IPS-18a (cell line): ENCODE measurements around the gene ZDHHC11B.
"Not testable (repeated sequence)": the region's sequence is repeated elsewhere in the genome, so short reads cannot be mapped to it uniquely, and the experiment has no call there.

Experiments used
- H3K27ac ChIP-seq: one replicate; pipeline ENCODE4 v1.5.1; 2013; ENCODE audit warnings: low read length
- H3K27me3 ChIP-seq: one replicate; pipeline ENCODE4 v1.6.1; 2013; ENCODE audit warnings: mild to moderate bottlenecking, low read length; ENCODE audit not compliant: control insufficient read depth, insufficient read depth
- H3K36me3 ChIP-seq: one replicate; pipeline ENCODE4 v1.6.1; 2013; ENCODE audit warnings: low read depth, low read length; ENCODE audit not compliant: control insufficient read depth
- H3K4me1 ChIP-seq: one replicate; pipeline ENCODE4 v1.6.1; 2013; ENCODE audit warnings: low read depth, low read length; ENCODE audit not compliant: control insufficient read depth
- H3K4me3 ChIP-seq: one replicate; pipeline ENCODE4 v1.5.1; 2013; ENCODE audit warnings: low read length
- H3K9ac ChIP-seq: one replicate; pipeline ENCODE4 v1.6.1; 2013; ENCODE audit warnings: mild to moderate bottlenecking, low read length, moderate library complexity
- H3K9me3 ChIP-seq: one replicate; pipeline ENCODE4 v1.6.1; 2013; ENCODE audit warnings: low read depth, low read length; ENCODE audit not compliant: control insufficient read depth

The ZDHHC11B gene

DNA sequence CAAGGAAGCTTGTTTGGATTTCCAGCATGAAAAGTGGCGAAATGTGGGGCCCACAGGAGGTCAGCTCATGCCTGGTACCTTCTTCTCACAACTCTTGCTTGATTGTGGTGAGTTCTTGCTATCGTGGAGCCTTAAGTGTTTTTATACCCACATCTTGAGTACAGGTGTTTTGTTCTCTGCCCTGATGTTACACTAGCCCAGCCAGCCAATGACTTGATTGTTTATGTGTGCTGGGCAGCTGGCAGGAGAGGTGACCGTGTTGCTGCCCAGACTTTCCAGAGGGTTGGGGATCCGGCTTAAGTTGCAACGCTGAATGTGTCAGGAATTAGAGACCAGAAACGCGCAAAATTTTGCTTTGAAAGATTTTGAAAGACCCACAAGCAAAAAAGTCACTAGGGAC is 67.4 kb downstream of the ZDHHC11B start:
- Histone ChIP-seq H3K4me3 (no peak overlapping the region), H3K27ac (no peak overlapping the region), H3K4me1 (no peaks in the 10 kb centered on the region), H3K36me3 (no peaks in the 10 kb centered on the region), H3K9ac (no peak overlapping the region), H3K9me3 (no peaks in the 10 kb centered on the region), H3K27me3 (no peaks in the 10 kb centered on the region)

DNA sequence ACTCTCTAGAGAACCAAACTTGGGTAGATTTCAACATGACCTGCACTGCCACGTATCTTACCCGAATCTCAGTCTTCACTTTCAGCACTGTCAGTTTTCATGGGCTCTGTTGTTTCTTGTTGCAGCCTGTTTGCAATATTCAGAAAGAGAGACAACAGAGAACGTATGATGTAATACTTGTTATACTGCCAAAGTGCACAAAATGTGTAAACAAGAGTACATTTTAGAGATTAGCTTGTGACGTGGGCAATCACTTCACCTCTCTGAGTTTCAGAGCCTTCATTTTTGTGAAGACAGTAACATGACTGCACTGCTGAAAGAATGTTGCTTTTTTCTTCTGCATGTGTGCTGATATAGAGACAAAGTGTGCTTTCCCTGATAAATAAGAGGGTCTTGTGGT is 67.8 kb downstream of the ZDHHC11B start:
- not testable (repeated sequence) for H3K36me3 ChIP-seq, H3K4me1 ChIP-seq, H3K27me3 ChIP-seq, H3K9ac ChIP-seq, H3K27ac ChIP-seq, H3K4me3 ChIP-seq, H3K9me3 ChIP-seq

DNA sequence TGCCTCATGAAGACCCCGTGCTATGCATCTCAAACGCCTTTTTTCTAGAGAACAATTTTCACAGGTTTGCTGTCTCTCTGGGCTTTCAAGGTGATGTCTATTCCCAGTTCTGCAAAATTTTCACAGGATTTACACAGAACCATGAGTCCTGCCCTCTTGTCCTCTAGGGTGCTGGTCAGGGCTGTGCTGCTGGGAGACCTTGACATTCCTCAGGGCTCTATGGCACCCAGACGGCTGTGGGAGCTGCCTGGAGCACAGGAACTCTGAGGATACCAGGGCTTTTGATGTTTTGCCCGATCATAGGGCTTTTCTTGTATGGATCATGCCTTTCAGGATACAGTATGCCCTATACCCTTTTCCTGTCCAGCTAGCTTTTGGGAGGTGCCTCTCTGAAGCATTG is 68.9 kb downstream of the ZDHHC11B start:
- not testable (repeated sequence) for H3K36me3 ChIP-seq, H3K4me3 ChIP-seq, H3K4me1 ChIP-seq, H3K27me3 ChIP-seq, H3K9me3 ChIP-seq, H3K9ac ChIP-seq, H3K27ac ChIP-seq

DNA sequence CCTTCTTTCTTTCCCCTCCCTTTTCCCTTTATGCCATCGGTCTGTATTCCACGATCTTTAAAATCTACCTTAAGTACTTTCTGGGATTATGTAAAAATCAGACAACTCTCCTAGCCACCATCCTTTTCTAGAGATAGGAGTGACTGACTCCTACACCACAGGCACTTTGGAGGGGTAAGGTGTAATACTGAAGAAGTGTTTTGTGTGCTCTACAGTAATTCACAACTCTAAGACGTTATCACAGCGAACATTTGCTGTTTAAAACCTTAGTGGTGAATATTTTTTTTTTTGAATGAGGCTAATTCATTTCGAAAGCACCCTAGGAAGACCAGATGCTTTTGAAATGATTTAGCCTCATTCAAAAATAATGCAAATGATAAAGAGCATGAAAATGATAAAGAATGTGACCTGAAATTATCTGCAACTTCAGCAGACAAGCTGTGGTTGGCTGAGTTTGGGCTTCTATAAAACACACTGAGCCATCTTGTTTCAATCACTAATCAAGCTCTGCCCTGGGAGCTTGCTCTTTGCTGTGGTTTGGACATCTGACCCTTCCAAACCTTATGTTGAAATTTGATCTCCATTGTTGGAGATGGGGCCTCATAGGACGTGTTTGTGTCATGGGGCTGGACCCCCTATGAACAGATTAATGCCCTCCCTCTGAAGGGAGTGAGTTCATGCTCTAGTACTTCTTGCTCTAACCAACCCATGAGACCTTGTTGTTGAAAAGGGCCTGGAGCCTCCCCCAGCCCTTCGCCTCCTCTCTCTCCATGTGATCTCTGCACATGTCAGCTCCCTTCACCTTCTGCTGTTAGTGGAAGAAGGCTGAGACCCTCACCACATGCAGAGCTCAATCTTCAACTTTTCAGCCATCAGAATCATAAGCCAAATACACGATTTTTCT is 70.1 kb downstream of the ZDHHC11B start:
- H3K9ac ChIP-seq, H3K27me3 ChIP-seq, H3K36me3 ChIP-seq: not testable (repeated sequence)

DNA sequence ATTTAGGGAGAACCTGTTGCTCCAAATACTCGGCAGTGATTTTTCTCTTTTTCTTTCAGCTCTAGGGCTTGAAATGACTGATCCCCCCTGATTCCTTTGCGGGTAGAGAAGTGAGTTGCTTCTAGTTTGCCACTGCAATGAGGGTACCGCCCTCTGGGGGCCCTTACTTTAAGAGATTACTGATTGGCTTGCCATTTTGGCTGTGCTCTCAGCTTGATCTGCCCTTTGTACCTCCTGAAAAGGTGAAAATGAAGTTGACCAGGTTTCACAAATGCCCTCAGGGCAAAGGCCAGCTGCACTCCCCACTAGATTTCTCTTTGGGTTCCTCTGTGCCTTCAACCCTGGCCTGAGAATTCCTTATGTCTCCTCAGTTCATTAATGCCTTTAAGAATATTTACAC is 70.8 kb downstream of the ZDHHC11B start:
- H3K27me3 ChIP-seq, H3K9me3 ChIP-seq, H3K27ac ChIP-seq, H3K9ac ChIP-seq, H3K36me3 ChIP-seq, H3K4me3 ChIP-seq, H3K4me1 ChIP-seq: not testable (repeated sequence)

More for the DNA sequence above, 70.1 kb downstream of the ZDHHC11B start:
- not testable (repeated sequence) for H3K4me1 ChIP-seq, H3K27ac ChIP-seq, H3K9me3 ChIP-seq, H3K4me3 ChIP-seq

DNA sequence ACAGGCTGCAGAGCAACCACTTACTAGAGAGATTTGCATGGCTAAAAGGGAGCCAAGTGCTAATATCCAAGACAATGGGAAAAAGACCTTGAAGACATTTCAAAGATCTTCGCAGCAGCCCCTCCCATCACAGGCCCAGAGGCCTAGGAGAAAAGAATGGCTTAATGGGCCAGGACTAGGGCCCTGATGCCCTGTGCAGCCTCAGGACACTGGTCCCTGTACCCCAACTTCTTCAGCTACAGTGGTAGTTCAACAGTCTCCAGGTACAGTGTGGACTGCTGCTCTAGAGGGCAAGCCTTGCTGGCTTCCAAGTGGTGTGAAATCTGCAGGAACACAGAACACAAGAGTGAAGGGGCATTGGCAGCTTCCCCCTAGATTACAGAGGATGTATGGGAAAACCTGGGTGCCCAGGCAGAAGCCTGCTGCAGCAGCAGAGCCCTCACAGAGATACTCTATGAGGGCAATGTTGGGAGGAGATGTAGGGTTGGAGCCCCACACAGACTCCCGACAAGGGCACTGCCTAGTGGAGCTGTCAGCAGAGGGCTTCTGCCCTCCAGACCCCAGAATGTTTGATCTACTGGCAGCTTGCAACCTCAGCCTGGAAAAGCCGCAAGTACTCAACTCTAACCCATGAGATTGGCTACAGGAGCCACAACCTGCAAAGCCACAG is 75.5 kb downstream of the ZDHHC11B start:
- H3K36me3 ChIP-seq, H3K9me3 ChIP-seq, H3K27ac ChIP-seq, H3K27me3 ChIP-seq, H3K9ac ChIP-seq, H3K4me1 ChIP-seq, H3K4me3 ChIP-seq: not testable (repeated sequence)

DNA sequence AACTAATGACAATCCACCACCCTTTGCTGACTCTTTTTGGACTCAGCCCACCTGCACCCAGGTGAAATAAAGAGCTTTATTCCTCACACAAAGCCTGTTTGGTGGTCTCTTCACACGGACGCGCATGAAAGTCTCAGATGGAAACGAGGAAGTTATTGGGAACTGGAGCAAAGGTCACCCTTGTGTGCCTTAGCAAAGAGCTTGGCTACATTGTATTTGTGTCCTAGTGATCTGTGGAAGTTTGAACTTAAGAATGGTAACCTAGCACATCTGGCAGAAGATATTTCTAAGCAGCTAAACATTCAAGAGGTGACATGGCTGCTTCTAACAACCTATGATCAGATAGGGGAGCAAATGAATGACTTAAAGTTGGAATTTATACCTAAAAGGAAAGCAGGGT is 76.2 kb downstream of the ZDHHC11B start:
- not testable (repeated sequence) for H3K4me3 ChIP-seq, H3K9me3 ChIP-seq, H3K36me3 ChIP-seq, H3K27me3 ChIP-seq, H3K27ac ChIP-seq, H3K4me1 ChIP-seq, H3K9ac ChIP-seq

DNA sequence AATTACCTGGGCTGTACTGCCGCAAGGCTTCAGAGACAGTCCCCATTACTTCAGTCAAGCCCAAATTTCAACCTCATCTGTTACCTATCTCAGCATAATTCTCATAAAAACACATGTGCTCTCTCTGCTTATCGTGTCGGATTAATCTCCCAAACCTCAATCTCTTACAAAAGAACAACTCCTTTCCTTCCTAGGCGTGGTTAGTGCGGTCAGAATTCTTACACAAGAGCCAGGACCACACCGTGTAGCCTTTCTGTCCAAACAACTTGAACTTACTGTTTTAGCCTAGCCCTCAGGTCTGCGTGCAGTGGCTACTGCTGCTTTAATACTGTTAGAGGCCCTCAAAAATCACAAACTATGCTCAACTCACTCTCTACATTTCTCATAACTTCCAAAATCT is 78.4 kb downstream of the ZDHHC11B start:
- not testable (repeated sequence) for H3K27ac ChIP-seq, H3K9me3 ChIP-seq, H3K9ac ChIP-seq, H3K4me1 ChIP-seq, H3K36me3 ChIP-seq, H3K4me3 ChIP-seq, H3K27me3 ChIP-seq

DNA sequence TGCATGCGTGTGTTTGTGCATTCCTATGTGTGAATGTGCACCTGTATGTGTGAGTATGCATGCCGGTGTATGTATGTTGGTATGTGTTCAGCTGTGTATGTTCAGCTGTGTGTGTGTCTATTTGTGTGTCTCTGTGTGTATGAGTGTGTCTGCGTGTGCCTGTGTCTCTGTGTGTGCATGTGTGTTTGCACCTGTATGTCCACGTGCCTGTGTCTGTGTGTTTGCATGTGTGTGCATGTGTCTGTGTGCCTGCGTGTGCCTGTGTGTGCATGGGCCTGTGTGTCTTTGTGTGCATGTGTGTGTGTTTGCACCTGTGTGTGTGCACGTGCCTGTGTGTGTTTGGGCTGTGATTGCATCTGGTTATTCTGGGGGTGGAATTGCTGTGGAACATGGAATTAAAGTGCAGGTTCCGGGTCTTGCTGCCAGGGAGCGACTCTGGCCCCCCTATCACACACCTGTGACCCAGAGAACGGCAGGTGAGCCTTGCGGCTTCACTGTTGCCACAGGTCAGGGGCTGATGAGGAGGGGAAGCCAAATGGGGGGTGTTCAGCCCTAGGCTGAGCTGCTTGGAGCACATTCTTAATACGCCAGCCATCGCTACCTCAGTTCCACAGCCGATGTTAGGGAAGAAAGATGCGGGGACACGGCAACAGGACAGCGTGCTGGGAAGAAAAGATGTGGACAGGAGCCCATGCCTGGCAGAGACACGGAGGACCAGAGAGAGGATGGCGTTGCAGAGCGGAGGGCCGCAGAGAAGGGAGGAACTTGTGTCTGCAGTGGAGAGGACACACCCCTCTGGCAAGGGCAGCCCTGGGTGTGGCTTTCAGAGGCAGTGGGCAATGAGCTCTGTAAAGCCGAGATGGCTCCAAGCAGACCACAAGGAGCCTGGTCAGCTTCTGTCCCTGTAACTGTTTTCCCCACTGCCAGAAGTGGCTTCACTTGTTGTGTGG is 87.5 kb downstream of the ZDHHC11B start:
- not testable (repeated sequence) for H3K4me3 ChIP-seq, H3K4me1 ChIP-seq, H3K9me3 ChIP-seq, H3K9ac ChIP-seq, H3K27ac ChIP-seq, H3K36me3 ChIP-seq
- peaks cover 29% of the 10 kb centered on the region for H3K27me3 ChIP-seq

DNA sequence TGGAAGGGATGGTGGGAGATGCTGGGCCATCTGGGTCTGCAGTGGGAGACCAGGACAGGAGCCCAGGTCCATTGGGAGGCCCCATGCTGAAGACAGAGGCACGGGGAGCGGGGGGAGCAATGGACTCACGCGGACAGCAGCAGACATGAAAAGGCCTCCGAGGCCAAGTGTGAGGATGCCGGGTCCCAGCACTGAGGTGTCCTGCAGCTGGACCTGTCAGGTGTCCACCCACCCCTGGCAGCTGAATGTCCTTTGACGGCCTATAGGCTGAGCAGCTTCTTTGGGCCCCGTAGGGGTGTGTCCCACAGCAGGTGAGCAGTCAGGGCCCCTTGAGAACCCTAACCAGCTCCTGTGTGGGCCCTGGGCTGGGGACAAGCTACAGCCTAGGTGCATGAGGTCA is 88.3 kb downstream of the ZDHHC11B start:
- not testable (repeated sequence) for H3K36me3 ChIP-seq, H3K9me3 ChIP-seq, H3K4me1 ChIP-seq, H3K9ac ChIP-seq, H3K27ac ChIP-seq, H3K4me3 ChIP-seq
- H3K27me3 ChIP-seq = peaks cover 34% of the 10 kb centered on the region

DNA sequence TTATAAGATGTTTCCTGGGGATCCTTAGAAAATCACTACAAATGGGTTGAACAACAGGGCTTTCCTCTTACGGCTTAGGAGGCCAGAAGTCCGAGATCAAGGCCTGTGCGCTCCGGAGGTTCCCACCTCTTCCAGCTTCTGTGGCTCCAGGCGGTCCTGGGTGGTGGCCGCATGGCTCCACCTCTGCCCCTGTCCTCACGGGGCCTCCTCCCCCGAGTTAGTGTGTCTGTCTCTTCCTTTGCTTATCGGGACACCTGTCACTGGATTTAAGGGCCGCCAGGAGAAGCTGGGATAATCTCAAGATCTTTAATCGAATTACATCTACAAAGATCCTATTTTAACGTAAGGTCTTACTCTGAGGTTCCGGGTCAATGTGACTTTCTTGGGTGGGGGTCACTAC is 89.1 kb downstream of the ZDHHC11B start:
- peaks cover 30% of the 10 kb centered on the region for H3K27me3 ChIP-seq
- not testable (repeated sequence) for H3K4me3 ChIP-seq, H3K9ac ChIP-seq, H3K27ac ChIP-seq, H3K36me3 ChIP-seq, H3K4me1 ChIP-seq, H3K9me3 ChIP-seq
